Activated CD8-positive, alpha-beta memory T cell treated with anti-CD3 and anti-CD28 coated beads, Interleukin-2, amount 50 U/mL, for 24 hours (primary cell): ENCODE measurements around the gene DUSP2.

ENCODE experiments used
- DNase-seq: peaks from one replicate; pipeline ENCODE4 v3.0.0-alpha.2; 2020; ENCODE audit errors: extremely low read depth

DUSP2 gene

DNA sequence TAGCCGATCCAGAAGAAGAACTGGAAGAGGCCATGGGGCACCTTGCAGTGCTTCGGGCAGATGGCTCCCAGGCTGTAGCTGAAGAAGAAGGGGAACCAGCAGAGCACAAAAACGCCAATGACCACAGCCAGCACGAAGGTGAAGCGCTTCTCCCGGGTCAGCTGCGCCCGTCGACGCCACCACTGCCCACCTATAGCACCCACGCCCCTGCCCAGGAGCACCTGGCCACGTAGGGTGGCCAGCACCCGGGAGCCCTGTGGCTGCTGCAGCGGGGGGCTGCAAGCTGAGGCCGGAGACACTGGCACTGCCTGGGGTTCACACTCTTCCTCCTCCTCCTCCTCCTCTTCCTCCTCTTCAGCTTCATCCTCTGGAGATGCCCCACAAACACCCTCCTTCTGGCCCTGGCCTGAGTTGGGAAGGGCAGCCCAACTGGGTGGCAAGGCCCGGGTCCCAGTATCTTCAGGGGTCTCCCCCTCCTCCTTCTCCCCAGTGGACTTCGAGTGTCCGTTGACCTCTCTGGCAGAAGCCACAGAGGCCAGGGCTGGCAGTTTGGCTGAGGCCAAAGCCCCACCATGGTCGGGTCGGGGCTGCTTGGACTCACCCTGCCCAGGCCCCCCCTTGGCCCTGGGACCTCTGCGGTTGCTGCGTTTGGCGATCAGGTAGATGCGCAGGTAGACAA is 30.2 kb downstream of the DUSP2 start:
- DNase-seq = no peak

DNA sequence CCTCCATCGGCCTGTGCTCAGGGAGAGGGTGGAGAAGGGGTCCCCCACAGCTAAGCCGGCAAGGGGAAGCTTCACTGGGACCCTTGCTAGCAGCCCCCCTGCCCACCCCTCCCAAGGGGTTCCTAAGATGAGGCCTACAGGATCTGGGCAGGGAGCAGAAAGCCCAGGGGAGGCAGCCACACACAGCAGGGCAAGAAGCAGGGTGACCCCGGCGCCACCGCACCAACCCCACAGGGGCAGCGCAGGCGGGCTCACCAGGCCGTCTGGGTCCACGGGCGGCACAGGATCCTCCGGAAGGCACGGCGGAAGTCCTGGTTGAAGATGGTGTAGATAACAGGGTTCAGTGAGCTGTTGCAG is 30.7 kb downstream of the DUSP2 start:
- DNase-seq = no peak

DNA sequence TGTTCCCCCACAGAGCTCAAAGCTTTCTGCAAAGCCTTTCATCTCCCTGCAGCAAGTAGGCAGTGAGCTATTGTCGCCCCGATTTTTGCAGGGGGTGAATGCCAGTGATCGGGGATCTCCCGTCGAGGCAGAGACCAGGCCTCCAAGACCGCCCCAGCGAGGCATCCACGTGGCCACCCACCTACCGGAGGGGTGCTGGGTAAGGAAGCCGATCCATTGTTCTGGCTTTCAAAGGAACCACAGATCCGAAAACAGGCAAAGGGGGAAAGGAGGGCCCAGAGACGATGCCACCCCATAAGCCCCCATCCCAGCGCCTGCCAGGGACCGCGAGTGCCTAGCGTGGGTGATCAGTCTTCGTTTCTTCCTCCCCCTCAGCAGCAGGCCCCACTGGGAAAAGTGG is 31.3 kb downstream of the DUSP2 start:
- no peak for DNase-seq

DNA sequence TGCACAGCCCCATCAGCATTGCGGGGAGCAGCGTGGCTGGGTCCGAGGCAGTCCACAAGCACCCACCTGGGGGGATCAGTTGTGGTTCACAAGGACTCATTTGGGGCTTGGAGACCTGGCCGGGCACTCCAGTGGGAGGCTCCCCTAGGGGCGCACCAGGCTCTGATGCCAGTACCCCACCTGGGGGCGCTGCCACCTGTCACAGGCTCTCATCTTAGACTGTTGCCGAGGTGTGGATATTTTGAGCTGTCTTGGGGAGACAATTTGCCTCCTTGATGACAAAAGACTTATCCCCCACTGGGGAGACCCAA is 31.9 kb downstream of the DUSP2 start:
- no peak for DNase-seq

DNA sequence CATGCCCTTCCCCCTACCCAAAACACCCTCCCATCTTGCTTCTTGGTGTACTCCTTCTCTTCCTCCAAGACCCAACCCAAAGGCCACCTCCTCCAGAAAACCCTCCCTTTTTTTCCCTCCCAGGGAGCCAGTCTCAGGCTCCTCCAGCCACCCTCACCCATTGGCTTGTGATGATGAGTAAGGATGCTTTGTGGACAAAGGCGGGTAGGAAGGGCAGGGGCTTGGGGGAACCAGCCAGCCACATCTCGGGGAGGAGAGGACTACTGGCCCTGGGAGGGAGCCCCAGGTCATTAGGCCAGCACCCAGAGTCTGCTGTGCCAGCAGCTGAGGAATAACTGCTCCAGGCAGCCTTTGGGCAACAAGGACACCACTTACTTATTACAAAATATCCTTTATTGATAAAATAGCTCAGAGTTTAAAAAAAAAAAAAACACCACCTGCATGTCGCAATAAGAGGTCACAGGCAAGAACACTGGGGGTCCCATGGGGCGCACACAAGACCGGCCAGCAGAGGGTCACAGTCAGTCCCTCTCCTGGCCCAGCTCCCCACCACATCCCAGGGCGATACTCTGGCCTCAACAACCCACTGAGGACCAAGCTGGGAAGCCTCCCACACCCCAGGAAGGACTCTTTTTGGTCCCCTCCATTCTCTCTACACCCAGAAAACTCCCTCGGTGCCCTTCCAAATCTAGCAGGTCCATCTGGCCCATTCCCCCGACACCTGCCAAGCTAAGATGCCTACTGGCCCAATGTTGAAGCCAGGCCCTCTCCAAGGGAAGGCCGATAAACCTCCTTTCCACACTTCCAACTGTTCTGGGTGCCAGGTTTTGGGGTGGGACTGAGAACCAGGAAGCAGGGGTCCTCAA is 32.5 kb downstream of the DUSP2 start:
- DNase-seq = no peak

DNA sequence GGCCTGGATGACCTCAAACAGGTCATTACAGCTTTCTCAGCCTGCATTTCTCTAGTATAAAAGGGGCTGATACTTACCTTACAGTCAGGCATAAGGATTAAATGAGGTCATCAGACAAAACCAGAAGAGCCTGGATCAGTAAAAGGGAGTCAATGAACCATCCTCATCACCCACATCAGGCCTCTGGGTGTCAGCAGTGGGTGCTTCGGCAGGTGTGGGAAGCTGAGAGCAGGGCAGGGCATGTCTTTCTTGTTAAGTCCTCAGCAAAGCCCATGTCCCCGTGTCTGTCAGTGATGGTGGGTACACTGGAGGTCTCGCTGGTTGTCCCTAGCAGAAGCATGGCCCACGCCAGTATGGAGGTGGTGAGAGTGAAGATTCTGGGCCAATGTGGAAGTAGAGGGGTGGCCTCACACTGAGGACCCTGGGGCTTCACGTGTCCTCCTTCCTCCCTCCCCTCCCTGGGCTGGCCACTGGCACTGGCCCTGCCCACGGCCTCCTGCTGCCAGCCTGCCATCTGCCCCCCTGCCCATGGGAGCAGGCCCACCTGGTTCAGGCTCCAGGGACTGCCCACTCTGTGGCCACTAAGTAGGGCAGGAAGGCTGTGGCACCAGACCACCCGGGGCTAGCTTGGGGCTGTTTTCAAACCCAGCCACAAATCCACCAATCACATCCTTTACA is 33.3 kb downstream of the DUSP2 start:
- no peak for DNase-seq

DNA sequence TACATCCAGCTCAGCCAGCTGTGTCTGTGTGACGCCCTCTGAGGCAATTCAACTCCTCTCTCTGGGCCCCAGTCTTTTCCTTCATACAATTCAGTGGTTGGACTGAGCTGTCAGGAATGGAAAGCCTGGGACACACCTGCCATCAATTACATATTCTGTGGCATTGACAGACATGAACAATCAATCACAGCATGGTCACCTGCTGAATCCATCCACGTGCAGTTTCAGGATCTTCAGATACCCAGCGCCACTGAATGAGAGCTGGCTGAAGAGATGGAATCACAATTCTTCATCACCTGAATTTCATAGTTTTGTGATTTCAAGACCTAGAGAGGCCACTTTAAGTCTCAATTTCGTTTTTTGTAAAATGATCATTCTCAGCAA is 34.0 kb downstream of the DUSP2 start:
- no peak for DNase-seq

DNA sequence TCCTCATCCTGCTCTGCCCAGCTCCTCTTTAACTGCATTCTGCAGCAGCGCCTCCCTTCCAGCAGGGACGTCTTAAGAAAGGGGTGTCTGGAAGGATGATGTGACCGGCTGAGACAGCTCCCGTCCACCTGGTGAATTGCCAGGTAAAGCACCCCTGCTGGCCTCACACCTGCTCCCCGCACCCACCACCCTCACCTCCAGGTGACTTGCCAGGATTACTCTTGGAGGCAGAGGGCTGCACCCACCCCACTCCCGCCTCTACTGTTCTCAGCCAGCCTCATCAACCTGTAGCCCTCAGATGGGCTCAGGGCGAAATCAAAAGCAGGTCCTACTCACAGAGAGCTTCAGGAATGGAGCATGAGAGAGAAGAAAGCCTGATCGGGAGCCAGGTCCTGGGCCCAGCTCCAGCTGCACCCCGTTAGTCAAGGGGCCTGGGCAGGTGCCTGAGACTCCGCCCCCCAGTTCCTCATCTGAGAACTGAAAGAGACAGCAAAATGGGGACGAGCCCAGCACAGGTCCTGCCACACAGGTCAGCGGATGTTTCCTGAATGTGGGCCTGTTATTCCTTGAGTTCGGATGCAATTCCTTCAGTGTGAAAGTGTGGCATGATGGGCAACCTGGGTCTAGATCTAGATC is 34.5 kb downstream of the DUSP2 start:
- no peak for DNase-seq

DNA sequence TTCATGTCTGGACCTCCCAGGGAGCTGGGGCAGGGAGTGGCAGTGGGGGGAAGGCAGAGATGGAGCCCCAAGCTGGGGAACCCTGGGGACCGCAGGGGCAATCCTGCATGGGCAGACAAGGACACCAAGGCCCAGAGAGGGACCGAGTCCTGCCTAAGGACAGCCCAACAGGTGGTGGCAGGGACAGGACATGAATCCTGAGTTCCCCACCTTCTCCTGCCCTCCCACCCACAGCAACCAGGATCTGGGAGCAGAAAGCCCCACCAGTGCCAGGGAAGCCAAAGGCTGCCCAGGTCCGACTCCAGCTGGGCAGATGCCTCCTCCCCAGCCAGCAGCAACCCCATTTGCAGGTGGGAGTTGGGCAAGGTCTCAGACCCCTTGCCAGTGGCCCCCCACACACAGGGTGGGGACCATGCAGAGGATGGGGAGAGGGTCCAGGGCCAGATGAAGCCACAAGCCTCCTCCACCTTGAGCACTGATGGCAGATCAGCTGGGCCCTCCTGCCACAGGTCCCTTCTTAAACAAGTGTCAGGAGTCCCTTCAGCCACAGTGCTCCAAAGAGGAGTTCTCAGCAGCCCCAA is 35.2 kb downstream of the DUSP2 start:
- no peak for DNase-seq

DNA sequence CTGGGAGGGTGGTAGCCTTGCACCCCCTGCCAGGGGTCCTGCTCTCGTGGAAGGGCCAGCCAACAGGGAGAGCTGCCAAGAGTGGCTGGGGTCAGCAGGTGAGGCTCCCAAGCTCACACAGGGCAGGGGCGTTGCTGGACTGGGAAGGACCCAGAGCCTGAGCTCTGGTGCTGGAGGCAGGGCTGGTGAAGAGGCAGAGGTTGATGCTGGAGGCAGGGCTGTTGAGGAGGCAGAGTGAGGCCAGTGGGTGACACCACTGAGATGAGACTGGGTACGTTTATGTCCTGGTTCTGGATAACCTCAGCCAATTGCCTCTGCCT is 35.9 kb downstream of the DUSP2 start:
- DNase-seq = no peak

DNA sequence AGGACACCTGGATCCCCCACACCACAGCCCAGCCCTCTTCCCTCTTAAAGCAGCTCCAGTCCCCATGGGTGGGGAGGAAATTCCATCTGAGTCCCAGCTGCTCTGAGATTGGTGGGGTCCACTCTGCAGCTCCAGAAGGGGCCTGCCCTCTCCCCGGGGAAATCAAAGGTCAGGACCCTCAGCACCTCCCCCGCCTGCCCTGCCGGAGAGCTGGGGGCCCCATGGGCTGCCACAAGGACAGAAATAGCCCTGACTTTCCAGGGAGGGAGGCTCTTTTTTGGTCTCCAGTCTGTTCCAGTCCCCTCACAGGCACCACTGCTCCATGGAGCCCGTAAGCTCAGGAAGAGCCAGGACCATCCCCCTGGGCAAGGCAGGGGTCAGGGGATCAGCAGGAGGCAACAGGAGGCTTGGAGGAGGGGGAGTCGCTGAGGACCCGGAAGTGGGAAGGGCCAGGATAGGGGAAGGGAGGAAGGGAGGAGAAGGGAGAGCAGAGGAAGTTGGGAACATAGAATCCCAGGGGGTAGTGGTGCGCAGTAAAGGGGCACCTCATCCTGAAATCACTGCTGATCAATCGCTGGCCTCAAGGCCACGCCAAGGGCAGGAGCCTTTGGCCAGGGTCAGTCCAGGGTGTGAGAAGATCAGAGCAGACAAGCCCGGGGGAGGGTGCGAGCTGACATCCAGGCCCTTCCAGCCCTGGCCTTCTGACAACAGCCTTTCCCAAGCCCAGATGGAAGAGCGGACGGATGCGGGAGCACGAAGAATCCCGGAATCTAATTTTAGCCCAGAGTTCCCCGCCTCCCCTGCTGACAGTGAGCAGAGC is 36.5 kb downstream of the DUSP2 start:
- no peak for DNase-seq

DNA sequence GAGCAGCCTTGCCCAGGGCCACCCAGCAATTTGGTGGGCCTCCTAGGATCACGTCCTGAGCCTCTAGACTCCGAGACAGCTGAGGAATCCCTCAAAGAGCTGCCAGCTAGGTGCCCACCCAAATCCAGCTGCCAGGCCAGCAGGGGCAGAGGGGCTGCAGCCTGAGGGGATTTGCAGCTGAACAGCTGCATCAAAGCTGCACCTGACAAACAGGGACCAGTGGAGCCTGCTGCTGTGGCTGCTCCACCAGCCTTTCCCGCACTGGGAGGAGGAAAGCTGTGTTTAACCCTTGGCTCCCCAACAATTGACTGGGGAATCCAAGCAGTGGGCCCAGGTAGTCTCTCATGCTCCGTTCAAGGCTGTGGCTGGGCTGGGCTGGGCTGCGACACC is 37.1 kb downstream of the DUSP2 start:
- DNase-seq = no peak

DNA sequence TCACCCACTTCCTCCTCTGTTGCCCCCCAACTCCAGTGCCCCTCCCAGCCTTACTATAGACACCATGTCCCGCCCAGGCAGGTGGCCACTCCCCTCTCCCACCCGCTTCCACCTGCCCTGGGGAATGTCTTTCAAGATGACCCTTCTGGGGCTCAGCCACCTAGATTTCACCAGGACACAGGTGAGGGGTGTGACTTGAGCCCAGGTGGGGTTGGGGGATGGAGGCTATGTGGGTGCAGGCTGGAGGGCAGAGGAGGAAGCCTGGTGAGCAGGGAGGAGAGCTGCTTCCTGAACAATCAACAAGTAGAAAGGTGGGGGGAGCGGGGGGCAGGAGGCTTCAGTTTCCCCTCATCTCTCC is 37.6 kb downstream of the DUSP2 start:
- DNase-seq = no peak

DNA sequence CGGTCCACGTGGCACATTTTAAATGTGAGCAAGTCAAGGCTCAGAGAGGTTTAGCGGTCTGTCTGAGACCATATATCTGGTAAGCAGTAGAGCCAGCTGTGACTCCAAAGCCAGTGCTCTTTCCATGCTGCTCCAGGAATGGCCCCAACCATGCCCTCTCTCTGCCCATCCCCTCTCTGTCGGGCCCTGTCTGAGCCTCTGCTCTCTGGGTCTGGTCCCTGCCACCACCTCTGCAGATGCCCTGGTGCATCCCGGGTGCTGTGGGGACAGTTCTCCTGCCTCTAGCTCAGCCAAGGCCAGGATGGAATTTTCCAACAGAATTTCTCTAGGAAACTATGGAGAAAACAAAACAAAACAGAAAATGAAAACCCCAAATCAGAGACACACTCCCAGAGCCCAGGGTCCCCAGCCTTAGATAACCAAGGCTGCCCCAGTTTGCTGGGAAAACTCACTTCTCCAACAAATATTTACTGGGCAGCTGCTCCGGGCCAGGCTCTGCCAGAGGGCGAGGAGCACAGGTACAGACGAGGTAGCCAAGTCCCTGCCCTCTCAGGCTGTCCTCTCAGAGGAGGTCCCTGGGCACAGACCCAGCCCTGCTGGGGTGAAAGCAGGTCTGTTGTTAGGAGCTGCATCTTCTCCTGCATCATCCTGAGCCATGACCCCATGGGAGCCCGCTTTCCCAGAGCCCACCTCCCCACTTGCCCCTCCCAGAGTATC is 38.1 kb downstream of the DUSP2 start:
- no peak for DNase-seq

DNA sequence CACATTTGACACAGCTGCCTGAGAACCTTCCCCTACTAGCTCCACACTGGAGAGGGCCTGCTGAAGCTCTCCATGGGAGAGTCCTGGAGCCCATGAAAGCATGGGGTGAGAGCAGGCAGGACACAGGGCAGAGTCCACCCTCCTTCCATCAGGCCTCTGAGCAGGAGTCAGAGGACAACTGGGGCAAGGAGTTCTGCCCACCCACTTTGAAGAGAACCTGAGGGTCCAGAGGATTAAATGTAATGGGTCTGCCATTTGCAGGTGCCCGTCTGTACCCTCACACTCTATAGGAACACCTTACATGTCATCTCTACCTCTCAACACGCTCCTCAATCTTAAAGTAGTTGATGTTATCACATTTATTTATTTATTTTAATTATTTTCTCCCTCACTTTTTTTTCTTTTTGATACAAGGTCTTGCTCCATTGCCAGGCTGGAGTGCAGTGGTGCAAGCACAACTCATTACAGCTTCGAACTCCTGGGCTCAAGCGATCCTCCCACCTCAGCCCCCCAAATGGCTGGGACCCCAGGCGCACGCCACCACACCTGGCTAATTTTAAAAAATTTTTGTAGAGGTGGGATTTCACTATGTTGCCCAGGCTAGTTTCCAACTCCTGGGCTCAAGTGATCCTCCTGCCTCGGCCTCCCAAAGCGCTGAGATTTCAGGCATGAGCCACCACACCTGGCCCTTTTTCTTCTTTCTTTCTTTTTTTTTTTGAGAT is 39.1 kb downstream of the DUSP2 start:
- no peak for DNase-seq

DNA sequence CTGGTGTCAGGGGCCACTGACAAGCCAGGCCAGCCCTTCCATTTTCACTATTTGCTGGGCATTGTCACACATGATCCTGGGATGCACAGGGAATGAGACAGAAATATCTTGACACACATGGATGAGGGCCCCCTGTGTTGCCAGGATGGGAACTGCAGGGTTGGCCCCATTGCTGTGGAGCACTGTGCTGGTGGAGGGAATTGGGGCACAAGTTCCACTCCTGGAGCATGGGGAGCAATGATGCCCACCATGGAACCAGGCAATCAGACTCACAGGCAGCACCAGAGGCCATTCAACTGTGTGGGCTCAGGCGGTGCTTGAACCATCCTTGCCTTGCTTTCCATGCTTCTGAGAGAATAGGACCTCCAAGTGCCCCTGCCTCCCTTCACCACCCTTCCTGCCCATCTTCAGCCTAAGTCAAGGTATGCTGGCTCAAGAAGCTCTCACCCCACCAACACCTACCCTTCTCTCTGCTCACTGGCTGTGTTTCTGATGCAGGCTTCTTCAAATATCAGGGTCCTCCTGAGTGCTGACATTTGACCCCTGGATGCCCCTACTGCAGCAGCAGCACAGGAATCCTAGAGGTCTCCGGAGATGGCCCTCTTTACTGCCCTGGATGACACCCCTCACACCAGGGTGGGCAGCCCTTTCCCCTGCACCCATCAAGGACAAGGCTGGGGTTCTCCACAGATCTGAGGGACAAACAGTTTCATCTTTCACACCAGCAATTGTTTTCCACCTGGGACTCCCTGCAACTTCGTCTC is 39.9 kb downstream of the DUSP2 start:
- DNase-seq = no peak

DNA sequence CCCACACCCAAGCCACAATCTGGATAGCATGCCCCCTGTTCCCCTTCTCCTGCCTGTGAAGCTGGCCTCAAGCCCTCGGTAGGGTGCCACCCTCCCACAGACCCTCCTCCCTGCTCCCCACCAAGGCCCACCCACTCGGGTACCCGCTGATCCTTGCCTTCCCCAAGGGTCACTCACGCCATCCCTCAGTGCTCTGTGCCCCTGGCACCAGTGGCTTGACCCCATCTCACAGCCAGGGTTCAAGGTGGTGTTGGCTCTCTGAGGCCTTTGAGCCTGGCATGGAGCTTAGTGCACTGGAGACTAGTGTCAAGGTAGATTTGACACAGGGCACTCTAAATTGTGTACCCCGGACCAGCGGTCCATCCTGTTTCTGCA is 40.8 kb downstream of the DUSP2 start:
- DNase-seq = no peak

DNA sequence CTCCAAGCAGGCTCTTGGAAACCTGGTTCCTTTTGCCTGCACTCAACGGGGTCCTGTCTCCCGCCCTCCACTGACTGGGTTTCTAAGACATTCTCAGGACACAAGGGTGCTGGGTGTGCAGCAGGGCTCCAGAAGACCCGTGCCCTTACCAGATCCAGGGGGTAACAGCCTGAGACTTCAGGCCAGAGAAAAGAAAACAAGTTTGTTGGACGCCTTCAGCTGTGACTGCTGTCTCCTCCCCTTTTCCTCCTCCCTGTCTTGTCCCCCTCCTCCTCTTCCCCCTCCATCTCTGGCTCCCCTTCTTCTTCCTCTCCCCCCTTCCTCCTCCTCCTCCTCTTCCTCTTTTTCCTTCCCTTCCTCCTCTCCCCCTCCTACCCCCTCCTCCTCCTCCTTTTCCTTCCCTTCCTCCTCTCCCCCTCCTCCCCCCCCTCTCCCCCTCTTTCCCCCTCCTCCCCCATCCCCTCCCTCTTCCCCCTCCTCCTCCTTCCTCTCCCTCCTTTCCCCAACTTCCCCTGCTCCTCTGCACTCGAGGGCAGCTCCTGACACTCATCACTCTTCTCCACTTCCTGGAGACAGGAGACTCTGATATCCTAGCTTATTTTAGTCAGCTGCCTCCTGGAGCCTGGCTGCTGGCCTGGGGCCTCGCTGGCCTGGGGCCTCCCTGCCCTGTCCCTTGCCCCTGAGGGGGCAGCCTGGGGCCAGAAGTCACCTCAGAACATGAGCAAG is 41.3 kb downstream of the DUSP2 start:
- DNase-seq = no peak

DNA sequence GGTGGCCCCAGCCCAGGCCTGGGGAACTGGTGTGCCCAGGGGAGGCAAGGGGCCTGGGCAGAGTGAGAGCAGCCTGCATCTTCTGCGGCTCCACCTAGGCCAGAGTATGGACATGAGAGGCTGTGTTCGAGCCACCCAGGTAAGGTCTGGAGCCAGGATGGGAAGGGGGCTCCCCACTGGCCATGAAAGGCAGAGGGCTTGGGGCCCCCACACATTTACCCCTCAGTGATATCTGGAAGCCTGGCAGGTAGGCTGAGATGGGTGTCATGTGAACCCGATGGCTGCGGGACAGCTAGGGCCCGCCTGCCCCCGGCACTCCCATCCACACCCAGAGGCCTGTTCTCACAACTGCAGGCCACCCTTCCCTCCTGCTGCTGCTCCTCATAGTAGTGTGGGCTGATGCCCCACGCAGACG is 42.0 kb downstream of the DUSP2 start:
- DNase-seq = no peak
